GM12864 (cell line): ENCODE measurements around the gene RAB3C.
A peak's percentile ranks its signal among the peaks of the same experiment; 100 is the strongest.

ENCODE experiments used
- DNase-seq: peaks from one replicate; pipeline ENCODE4 v3.0.0-alpha.2; 2011; ENCODE audit warnings: low read depth
- H3K4me3 ChIP-seq: 2 replicates; pipeline ENCODE4 v1.5.1; 2011; ENCODE audit warnings: mild to moderate bottlenecking, low read depth, low read length, control low read depth
- CTCF ChIP-seq: IDR thresholded peaks from 2 replicates; pipeline ENCODE4 v1.5.1; 2011; ENCODE audit warnings: low read depth, mild to moderate bottlenecking, moderate library complexity, low read length, control low read depth, inconsistent platforms; ENCODE audit errors: missing control alignments

RAB3C gene

DNA sequence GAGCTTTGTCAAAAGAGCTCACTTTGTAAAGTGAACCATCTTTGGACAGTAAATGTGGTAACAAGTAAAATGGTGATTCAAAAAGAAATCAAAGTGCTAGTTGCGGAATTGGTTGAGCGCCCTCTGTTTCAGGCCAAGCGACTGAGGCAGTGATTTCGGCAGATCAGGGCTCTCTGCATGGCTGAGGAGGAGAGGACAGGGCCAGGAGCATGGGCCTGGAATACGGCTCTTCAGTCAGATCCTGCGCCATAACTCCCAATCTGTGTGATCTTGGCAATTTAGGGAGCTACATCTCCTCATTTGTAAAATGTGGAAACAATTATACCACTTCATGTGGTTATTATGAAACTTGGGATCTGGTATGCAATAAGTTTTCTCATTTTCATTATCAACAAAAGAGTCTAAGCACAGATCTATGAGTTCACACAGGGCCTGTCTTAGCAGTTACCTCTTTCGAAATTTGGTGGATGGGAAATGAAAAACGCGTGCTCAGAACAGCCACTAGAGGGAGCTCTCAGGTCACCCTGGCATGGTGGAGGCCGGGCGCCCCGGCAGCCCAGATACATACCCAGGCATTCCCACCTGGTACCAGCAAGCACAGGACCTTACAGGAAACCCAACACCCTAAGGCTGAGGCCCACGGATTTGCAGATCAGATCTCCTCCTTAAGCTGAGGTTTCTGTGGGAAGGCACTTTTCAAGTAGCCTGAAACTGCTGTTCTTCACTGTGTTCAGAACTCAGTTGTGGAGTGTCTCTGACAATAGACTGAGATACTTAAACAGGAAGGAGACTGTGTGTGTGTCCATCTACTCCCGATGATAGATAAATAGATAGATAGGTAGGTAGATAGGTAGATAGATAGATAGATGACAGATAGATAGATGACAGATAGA, 303.7 kb downstream of the RAB3C start:
- H3K4me3 ChIP-seq = no peak overlapping the region
- no peak for DNase-seq
- TF ChIP-seq CTCF = peak; percentile 83

DNA sequence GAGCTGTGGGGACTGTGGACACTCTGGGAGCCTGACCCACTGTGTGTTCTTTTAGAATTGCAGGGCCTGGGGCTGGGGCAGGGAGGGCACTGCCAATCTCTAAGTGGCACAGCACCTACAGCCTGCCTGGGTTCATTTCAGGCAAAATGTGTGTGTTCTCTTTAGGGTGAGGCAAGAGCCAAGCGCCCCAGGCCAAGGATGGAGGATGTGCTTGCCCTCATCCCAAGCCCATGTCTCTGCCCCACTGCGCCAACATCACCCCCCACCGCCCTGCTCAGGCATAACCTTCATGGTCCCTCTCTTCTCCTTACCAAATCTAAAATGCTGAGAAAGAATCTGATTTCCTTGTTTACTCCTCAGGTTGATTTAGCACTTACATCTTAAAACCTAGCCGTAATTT, 304.4 kb downstream of the RAB3C start:
- DNase-seq = no peak
- no peak for TF ChIP-seq CTCF

GRCh38 chr5:58887721-58888409, 305.0 kb downstream of the RAB3C start:
- no peak for DNase-seq
- no peak for TF ChIP-seq CTCF
- H3K4me3 ChIP-seq = no peak overlapping the region

More for the DNA sequence above, 304.4 kb downstream of the RAB3C start:
- H3K4me3 ChIP-seq = no peak overlapping the region

GRCh38 chr5:58890265-58890664, 307.4 kb downstream of the RAB3C start:
- no peak overlapping the region for H3K4me3 ChIP-seq
- DNase-seq = no peak
- TF ChIP-seq CTCF = no peak

DNA sequence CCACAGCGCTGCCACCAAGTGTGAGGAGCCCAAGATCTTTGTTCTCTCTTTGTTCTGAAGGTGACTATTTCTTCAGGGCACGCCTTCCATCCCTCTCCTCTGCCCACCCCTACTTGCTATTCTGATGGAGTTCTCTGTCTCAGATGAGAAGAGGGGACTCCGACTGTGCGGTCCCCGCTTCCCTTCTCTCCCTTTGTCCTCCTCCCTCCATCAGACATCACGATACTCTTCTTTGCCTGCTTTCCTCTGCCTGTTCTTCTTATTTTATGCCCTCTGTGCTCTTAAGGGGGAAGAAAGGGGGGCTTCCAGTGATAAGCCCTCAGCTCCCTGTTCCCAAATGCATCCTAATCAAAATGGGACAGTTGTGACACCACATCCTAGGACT, 307.8 kb downstream of the RAB3C start:
- DNase-seq = no peak
- TF ChIP-seq CTCF = no peak
- no peak overlapping the region for H3K4me3 ChIP-seq

DNA sequence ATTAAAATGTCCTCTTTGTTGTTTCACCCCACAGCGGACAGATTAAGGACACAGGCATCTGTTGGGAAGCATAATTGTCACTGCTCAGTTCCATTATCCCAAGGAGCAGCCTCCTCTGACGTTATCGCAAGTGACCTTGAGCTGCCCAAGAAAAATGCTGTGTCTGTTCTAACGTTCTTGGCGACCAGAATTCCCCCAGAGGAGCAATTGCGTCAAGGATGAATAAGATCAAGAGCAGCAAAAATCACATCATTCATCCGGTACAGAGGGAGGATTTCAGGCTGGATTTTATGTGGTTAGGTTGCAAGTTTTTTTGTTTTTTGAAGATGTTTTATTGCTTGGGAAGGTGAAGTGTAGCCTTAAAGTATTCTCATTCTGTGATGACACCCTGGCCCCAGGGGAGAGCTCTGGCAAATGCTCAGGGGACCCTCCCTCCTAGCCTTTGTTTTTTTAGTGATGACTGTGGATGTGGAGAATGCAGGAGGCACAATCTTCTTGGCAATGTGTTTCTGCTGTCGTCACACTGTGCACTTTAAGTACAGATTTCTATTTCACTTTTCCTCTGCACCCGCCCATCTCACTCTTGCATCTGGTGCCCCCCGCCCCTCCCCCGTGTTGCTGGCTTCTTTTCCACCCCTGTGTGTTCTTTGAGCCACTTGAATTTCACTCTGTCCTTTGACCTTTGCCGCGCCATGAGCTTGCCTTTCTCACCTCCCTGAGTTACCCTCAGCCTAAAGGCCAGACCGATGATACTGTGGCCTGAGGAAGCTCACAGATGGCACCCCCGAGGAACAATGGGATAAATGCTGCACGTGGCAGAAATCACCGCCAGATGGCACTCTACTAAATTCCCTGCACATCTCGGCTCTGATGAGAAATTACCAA, 308.5 kb downstream of the RAB3C start:
- TF ChIP-seq CTCF = peak; percentile 60
- H3K4me3 ChIP-seq = no peak overlapping the region
- no peak for DNase-seq
